HG03521 (cell line): ENCODE measurements around the gene OSTM1.

Experiments
- ATAC-seq: cut with Tn5 transposase; IDR thresholded peaks from one replicate; pipeline ENCODE4 v1.9.1; 2021; ENCODE audit warnings: mild to moderate bottlenecking, moderate library complexity; ENCODE audit not compliant: unreplicated experiment

Gene OSTM1, protein sequence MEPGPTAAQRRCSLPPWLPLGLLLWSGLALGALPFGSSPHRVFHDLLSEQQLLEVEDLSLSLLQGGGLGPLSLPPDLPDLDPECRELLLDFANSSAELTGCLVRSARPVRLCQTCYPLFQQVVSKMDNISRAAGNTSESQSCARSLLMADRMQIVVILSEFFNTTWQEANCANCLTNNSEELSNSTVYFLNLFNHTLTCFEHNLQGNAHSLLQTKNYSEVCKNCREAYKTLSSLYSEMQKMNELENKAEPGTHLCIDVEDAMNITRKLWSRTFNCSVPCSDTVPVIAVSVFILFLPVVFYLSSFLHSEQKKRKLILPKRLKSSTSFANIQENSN

DNA sequence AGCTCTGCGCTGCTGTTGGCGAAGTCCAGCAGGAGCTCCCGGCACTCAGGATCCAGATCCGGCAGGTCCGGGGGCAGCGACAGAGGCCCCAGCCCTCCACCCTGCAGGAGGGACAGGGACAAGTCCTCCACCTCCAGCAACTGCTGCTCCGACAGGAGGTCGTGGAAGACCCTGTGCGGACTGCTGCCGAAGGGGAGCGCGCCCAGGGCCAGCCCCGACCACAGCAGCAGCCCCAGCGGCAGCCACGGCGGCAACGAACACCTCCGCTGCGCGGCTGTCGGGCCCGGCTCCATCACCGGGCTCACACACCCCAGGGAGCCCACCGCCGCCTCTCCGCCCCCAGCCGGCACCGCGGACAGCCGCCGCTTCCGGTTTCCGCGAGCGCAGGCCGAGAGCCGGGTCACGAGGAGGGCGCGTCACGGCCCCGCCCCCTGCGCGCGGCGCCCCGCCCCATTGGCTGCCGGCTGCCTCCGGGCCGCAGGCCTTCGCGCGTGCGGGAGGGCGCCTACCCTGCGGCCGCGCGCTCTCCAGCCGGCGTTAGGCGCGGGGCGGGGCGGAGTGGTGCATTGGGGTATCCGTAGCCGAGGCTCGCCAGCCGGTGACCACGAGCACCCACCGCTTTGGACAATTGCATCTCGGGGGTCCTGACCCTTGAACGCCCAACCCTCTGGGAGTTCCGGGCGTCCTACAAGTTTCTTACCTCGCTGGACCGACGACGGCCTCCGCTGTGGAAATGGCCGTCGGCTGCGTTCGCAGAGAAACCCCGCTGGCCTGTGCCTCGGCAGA, at the start of gene OSTM1:
TSS of gene OSTM1 (minus strand) at position 383 of the 786 bp plus-strand sequence. CDS start at position 293, 90 bp downstream.
- peak; percentile 97 for ATAC-seq

DNA sequence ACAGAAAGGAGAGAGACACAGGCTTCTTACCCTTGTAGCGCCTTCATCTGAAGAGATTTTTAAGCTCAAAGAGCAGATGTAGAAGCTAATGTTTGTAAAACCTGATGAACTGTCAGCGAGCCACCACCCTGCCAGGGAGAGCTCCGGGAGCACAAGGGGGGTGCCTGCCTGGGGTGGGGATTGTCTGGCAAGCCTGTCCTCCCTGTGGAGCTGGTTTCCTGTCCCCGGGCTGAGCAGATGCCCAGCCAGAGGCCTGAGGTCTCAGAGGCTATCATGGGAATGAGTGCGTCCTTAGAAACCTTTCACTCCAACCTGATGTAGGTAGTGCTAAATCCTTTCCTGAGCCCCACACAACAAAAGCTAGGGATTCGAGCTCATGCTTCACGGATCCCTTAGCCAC, 49.4 kb upstream of the OSTM1 start:
- no peak for ATAC-seq

DNA sequence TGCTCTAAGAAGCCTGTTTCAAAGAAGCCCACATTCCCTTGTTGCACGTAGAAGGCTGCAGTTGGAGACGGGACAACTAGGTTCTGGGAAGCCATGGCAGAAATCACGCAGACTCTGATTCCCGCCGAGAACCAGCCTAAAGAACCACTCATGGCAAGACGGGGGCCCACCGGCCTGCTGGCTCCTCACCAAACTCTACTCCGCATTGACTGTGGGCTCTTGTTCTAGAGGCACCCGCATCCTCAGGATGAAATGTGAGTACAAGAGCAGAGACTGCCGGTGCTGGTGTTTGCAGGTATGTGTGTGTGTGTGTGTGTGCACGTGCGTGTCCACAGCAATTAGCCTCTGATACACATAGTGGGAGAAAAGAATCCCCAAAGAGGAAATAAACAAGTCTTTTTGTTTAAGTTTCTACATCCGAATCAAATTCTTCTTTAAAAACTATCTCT, 49.0 kb upstream of the OSTM1 start:
- ATAC-seq, result no peak

DNA sequence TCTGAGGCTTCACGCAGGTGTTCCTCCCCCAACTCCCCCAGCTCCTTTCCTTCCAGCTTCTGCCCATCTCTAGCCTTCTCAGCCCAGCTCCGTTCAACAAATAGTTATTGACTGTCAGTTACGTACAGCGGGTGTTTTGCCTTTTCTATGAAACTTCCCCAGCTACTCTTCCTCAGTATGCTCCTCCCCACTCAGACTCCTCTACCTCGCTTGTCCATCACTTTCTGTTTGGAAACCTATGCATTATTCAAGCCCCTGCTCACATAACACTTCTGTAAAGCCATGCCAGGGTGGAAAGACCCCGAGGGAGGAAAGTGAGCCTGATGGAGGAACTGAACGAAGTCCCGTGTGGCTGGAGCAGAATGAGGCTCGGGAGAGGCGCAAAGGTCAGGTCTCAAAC, 47.1 kb upstream of the OSTM1 start:
- ATAC-seq, result no peak

DNA sequence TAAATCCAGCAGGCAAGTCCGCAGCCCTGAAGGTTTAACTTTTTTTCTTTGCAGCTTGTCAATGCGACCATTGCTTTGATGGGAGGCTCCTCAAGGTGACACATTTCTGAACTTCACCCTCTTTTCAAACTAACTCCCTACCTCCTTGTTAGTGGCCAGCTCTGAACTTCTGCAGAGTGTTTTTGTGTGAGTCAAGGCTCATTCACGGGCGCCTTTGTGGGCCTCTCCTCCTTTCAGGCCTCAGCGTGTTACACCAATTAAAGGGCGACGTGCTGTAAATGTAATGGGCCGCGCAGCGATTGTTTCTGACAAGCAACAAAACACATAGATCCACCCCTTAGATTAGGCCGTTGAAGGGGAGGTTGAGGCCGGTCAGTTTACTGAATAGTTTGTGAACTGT, 45.8 kb upstream of the OSTM1 start:
- no peak for ATAC-seq

DNA sequence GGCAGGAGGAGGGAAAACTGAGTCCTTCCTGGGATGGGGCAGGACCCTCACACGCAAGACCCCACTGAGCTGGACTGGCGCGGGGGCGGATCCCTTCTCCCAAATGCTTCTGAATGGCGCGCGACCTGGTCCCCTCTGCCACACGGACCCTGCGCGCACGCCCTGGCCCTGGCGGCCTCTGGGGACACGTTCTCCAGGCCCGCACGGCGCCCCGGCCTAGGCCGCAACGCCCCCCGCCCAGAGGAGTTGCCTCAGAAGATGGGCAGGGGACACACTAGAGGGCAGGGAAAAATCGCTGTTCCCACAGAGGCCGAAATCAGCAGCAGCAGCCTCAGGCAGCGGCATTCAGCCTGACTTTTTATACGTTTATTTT, 45.2 kb upstream of the OSTM1 start:
- no peak for ATAC-seq

DNA sequence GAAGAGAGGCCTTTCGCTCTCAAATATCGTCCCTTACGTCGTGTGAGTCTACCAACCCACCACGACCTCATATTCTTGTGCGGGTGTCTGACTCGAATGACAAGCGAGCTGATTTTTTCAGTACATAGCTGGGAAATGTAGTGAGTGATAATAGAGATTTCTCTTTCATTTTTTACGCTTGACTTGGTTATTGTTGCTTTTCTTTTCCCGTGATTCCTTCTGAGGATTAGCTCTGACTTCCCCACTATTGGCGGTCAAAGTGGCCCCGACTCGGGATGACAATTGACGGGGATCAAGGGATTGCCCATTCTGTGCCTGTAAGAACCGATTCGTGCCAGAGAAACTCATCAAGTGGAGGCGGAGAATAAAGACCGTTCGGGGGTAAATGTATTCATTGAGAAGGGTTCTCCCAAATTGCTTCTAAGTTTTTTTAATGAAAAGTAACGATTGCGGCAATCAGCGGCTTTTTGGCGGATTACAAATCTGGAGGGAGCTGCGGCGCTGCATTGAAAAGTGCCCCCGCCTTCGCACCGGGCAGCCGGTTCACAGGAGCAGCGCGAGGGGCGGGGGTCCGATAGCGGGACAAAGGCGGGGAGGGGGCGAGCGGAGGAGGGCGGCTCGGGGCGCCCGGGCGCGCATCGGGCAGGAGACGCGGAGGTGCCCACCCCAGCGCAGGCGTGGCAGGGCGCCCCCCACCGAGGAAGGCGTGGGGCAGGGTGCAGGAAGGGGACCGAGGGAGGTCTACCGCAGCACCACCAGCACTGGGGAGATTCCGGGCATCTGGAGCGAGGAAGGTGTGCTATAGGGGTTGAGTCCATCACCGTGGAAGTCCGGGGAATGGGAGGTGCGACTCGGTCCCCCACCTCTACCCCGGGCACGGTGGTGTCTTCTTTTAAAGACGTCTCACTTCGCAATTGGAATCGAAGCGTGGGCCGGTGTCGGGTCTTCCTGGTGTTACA, 44.5 kb upstream of the OSTM1 start:
- no peak for ATAC-seq

DNA sequence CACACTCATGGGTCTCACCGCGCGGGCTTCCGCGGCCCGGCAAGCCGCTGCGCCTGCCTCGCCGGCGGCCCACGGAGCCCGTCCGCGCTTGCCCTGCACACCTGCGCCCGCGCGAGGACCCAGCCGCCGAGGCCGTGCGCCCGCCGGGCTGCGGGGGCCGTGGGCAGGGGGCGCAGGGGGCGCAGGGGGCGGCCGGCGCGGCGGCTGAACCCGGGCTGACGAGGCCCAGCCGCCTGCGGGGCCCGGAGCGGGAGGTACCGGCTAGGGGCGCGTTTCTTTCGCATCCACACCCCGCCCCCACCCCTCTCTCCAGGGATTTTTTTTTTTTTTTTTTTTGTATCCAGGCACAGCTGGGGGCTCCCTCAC, 43.8 kb upstream of the OSTM1 start:
- no peak for ATAC-seq

DNA sequence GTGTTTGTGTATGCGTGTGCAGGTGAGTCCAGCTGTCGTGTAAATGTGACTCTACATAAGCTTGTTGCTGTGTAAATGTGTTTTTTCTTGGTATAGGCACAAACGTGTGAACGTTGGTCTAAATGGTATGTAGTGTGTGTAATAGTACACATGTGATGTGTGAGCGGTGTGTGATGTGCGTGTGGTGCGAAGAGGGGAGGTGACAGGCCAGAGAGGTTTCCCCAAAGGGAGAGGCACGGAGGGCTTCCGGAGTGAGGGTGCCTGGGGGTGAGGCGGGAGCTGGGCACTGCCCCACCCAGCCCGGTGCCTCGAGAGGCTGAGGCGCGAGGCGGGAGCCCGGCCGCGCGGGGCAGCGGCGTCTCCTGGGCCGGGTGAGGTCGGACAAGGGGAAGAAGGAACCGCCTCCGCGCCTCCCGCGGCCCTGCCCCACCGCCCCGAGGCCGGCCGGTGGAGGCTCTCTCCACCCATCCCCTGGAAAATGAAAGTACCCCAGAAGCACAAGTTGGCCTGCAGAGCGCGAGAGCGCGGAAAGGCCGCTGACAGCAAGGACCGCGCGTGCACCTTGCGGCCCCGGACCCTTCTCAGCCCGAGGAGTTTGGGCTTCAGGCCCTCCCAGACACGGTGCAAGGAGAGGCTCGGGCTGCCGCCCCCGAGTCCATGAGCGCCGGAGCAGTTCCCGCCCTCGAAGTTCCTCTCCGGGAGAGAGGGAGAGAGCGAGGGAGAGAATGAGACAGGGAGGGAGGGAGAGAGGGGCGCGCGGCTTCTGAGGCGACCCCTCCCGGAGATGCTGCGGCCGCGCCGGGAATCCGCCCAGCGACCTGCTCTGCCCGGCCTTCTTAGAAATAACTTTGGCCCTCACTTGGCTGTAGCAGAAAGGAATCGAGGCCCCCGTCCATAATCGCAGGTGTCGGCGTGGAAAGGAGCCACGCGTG, 43.2 kb upstream of the OSTM1 start:
- ATAC-seq, result no peak

DNA sequence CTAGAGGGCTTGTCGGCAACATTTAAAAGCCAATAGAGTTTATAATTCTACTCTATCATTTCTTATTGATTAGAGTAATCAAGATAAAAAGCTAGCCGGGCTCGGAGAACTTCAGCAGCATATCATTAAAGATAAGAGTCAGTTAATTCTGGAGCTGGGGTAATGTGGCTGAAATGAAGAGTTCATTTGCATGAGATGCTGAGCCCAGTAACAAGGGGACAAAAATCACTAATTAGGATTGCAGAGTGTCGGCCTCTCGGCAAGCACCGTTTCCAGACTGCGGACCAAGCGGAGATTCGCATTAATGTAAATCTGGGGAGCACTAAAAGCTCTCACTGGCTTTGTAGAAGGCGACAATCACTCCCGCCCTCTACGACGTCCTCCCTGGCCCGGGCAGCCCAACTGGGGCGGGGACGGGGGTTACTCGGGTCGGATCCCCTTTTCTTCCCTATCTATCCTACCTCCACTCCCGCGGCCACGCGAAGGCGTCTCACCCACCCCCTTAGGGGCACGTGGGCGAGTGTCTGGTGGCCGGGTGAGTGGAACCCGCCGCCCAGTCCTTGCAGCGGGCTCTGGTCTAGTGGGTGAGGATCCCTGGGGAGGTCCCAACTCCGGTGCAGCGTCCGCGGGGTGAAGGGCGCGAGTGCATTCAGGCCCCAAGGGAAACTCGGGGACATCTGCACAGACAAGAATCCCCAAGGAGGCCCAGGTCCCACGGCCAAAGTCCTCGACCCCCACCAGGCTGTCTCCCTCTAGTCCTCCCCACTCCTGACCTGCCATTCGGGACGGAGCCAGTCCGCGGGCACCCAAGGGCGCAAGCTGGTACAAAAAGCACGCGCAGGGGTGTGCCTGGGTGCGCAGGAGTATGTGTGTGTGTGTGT, 42.2 kb upstream of the OSTM1 start:
- ATAC-seq, result no peak

DNA sequence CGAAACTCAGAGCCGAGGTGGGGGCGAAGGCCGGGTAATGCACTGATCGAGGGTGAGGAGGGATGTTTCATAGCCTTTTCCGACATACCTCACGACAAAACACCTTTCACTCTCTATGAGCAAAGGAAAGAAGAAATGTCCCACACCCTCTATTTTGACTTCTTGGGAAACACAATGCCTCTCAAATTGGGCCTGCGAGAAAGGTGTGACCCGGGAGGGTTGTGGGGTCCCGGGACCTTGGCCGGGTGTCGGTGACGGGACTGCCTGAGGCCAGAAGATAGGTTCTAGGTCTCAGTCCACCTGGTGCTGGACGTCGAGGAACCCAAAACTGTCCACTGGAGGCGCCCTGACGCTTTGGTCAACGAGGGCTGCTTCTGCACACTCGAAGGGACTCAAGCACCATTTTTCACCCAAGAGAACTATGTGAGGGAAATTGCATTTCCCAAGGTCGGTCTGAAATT, 41.1 kb upstream of the OSTM1 start:
- no peak for ATAC-seq

DNA sequence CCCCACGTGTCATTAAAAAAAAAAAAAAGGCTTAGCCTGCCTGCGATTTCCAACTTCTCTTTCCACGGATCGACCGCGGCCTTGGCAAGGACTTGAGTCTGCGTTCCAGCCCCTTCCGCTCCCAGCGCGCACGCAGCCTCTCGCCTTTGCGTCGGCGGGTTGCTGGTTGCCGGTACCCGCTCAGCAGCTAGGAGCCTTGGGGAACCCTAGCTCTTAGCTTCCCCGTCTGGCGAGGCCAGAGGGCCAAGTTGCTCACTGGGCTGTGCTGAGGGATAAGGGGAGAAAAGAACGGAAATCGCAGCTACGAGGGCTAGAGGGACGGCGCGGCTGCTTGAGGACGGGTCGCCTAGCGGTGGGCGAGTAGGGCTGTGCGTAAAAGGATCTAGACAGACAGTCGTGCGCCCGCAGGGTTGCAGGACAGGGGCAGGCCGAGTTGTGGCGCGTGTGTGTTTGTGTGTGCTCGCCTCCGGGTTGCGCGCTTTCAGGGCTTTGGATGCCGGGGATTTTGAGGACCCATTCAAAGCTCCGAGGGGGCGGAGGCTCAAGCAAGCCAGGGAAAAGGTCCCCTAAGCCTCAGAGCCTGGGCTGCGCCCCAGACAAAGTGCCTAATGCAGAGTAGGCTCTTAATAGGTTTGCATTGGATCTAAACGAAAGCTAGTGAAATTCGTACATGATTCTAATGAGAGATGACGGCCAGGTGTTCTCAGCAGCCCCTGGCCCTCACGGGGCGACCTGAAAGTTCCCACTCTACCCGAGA, 40.5 kb upstream of the OSTM1 start:
- ATAC-seq, result no peak

DNA sequence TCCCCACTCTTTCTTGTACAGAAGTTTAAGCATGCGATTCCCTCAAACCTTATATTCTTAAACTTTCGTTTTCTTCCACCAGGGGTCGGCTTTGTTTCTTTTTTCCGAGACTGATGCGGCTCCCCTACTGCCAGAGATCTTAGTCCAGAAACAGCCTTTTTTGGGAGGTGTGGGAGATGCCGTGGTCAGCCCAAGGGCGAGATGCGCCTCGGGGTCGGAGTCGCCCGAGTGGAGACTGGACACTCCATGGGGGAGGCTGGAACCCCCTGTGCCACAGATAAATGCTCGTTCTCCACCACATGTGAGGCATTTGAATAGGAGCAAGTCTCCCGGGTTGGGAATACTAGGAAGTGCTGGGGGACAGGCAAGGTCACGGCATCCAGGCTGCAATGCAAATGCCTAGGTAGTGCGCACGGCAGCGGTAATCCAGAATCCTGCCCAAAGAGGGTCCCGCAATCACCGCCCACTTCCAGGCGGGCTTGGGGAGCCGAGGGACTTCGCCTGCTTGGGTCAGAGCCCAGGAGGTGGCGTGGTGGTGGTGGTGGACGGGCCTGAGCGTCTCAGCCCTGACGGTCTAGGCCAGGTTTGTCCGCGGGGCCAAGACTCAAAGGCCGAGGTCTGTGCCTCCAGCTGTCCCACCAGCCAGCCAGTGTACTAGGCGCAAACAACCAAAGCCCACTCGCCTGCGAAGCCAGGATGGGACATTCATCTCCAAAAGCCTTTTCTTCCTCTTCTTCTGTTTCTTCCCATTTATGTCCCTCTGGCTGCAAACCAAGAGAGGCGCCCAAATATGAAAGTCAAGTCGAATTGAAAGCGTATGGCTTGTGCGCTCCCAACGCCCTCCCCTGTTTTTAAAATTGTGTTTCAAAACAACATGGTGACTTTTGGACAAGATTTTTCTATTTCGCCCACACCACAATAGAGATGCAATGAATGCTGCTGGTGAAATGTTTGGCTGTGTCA, 39.3 kb upstream of the OSTM1 start:
- no peak for ATAC-seq

DNA sequence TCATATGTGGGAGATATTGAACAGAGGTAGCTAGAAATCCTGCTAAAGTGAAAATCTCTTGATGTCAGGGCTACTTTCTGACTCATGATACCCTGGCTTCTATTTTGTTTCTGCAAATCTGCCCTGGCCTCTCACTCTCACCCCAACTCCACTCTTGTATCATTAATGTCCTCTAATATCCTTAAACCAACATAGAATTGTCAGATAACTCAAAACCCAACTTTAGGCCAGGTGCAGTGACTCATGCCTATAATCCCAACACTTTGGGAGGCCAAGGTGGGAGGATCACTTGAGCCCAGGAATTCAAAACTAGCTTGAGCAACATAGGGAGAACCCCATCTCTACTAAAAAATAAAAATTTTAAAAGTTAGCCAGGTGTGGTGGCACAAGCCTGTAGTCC, 33.8 kb upstream of the OSTM1 start:
- ATAC-seq, result no peak

DNA sequence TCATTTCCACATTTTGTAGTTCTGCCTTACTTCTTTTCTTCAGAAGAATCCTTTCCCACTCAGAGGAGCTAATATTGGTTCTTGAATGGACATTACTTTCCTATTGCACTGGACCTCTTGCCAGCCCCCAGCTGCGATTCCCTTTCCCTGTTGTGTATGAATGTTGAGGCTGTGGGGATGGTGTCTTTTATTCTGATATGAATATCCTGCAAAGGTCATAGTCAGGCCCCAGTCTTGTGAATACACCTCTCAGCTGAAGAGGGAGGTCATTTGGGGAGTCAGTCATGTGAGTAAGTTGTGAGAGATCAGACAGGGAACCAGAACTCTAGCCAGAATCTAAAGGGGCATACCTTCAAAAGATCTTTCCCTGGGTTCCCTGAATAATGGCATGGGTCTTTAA, 32.6 kb upstream of the OSTM1 start:
- no peak for ATAC-seq

DNA sequence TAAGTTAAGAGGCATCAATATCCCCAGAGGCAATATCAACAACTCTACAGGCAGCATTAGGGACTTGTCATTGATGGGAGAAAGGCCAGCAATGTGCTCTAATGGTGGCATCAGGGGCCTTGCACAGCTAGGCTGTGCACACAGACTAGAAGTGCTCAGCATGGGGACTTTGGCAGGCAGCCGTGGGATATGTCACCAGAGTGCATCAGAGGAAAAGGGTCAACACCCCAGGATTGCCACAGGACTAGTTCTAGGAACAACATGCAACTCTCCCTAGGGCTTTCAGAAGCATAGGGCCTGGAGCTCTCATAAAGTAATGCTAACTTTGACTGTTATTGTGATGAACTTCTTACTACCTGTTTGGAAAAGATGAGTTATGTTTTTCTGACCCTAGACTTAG, 32.2 kb upstream of the OSTM1 start:
- no peak for ATAC-seq

DNA sequence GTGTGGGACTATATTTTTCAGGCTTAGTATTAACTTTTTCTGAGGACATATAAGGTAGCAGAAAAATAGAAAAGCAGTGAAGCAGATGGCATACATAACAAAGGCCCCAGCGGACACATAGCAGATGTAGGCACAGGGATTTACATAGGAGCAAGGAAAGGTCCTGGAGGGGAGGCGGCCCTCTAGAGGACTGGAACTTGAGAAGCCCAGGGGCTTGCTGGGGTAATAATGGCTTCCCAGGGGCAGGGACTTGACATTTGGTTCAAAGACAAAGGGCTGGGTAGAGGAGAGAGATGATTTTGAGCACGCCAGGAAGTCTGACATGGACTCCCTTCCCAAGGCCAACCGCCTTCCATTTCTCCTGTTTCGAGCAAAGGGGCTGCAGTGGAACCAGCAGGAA, 31.7 kb upstream of the OSTM1 start:
- ATAC-seq, result no peak
